ENCODE measurements around the gene PNCK. TPM values are rescaled to one million over a fixed set of nuclear protein-coding genes. Genes with fewer than 3 reads are reported as not detected.

The PNCK gene
- total RNA-seq, 2 experiments from 2014 or later, result 0.70 to 1.0 TPM

- H3K9me3 ChIP-seq (ENCODE audit: control insufficient read depth in 1 of 2, insufficient read depth in 1 of 2, low read length in 2 of 2), result peaks cover 0 to 18% of the 10 kb centered on the region in 2 experiments
- H3K27me3 Mint-ChIP-seq, result peaks cover 35% of the 10 kb centered on the region
- no peak overlapping the region for H3K27ac Mint-ChIP-seq
- CTCF ChIA-PET, result interaction anchor here (1.0 kb wide), 1 partner anchor 8 kb away, joined by 3 read pairs; no protein-coding TSS in a partner anchor
- peaks cover 29% of the 10 kb centered on the region for H3K4me1 ChIP-seq (ENCODE audit: insufficient read depth, low read length)
- H3K27ac ChIP-seq (ENCODE audit: low read depth in 1 of 2, low read length in 2 of 2), result no peak overlapping the region
- intact Hi-C loops (cut with DNase I, micrococcal nuclease), result loop anchor here in 1 of 2 experiments (5.0 kb wide), 1 partner anchor 32 kb away; no protein-coding TSS in a partner anchor
- no peak for ATAC-seq (ENCODE audit: poor library complexity)
- DNase-seq, result no peak
- no peaks in the 10 kb centered on the region for H3K9me3 Mint-ChIP-seq
- POLR2A ChIA-PET, result no interaction called here
- H3K36me3 ChIP-seq (ENCODE audit: insufficient read depth, low read length), result no peaks in the 10 kb centered on the region
- no peaks in the 10 kb centered on the region for H3K36me3 Mint-ChIP-seq (ENCODE audit: low read depth)
- TF ChIP-seq CTCF (IDR thresholded peaks at IDR 0.05), result no peak
- peaks cover 39 to 47% of the 10 kb centered on the region in 2 experiments for H3K27me3 ChIP-seq (ENCODE audit: control insufficient read depth in 1 of 2, insufficient read depth in 2 of 2, low read length in 2 of 2)
- H3K4me1 Mint-ChIP-seq (ENCODE audit: low read depth), result peaks cover 5% of the 10 kb centered on the region
- no peak overlapping the region for H3K4me3 Mint-ChIP-seq
- no peak overlapping the region for H3K4me3 ChIP-seq (ENCODE audit: low read length)
These were observed 29.1 kb downstream of the PNCK start for GRCh38 chrX:153644356-153645125.

- peaks cover 5% of the 10 kb centered on the region for H3K4me1 Mint-ChIP-seq (ENCODE audit: low read depth)
- Histone ChIP-seq H3K4me3 (ENCODE audit: low read length) (no peak overlapping the region), H3K36me3 (ENCODE audit: insufficient read depth, low read length) (no peaks in the 10 kb centered on the region), H3K27me3 (ENCODE audit: control insufficient read depth in 1 of 2, insufficient read depth in 2 of 2, low read length in 2 of 2) (peaks cover 37 to 44% of the 10 kb centered on the region in 2 experiments), H3K9me3 (ENCODE audit: control insufficient read depth in 1 of 2, insufficient read depth in 1 of 2, low read length in 2 of 2) (peaks cover 0 to 15% of the 10 kb centered on the region in 2 experiments), H3K4me1 (ENCODE audit: insufficient read depth, low read length) (peaks cover 29% of the 10 kb centered on the region), H3K27ac (ENCODE audit: low read depth in 1 of 2, low read length in 2 of 2) (no peak overlapping the region)
- H3K36me3 Mint-ChIP-seq (ENCODE audit: low read depth), result no peaks in the 10 kb centered on the region
- H3K27me3 Mint-ChIP-seq, result peaks cover 35% of the 10 kb centered on the region
- no peaks in the 10 kb centered on the region for H3K9me3 Mint-ChIP-seq
- peak in 4 of 14 experiments; percentile 22 to 61 (median 40) for DNase-seq
- intact Hi-C loops (cut with DNase I, micrococcal nuclease), result no loop called here
- ATAC-seq (ENCODE audit: poor library complexity), result peak; percentile 42
- peak overlapping the region; percentile 20 for H3K4me3 Mint-ChIP-seq
- H3K27ac Mint-ChIP-seq, result no peak overlapping the region
- ChIA-PET POLR2A (no interaction called here), CTCF (interaction anchor here (1.0 kb wide), 2 partner anchors 8 to 89 kb away, joined by 3 read pairs; no protein-coding TSS in a partner anchor)
- no peak for TF ChIP-seq CTCF (IDR thresholded peaks at IDR 0.05)
These were observed 29.9 kb downstream of the PNCK start for GRCh38 chrX:153643431-153644351.

- peaks cover 35% of the 10 kb centered on the region for H3K27me3 Mint-ChIP-seq
- peaks cover 34 to 37% of the 10 kb centered on the region in 2 experiments for H3K27me3 ChIP-seq (ENCODE audit: control insufficient read depth in 1 of 2, insufficient read depth in 2 of 2, low read length in 2 of 2)
- POLR2A ChIA-PET, result no interaction called here
- DNase-seq (no peak), ATAC-seq (ENCODE audit: poor library complexity) (no peak)
- peaks cover 5% of the 10 kb centered on the region for H3K4me1 Mint-ChIP-seq (ENCODE audit: low read depth)
- H3K4me3 ChIP-seq (ENCODE audit: low read length), result no peak overlapping the region
- no peak for TF ChIP-seq CTCF (IDR thresholded peaks at IDR 0.05)
- no peak overlapping the region for H3K27ac ChIP-seq (ENCODE audit: low read depth in 1 of 2, low read length in 2 of 2)
- H3K36me3 Mint-ChIP-seq (ENCODE audit: low read depth), result no peaks in the 10 kb centered on the region
- no peaks in the 10 kb centered on the region for H3K36me3 ChIP-seq (ENCODE audit: insufficient read depth, low read length)
- H3K9me3 ChIP-seq (ENCODE audit: control insufficient read depth in 1 of 2, insufficient read depth in 1 of 2, low read length in 2 of 2), result peaks cover 0 to 12% of the 10 kb centered on the region in 2 experiments
- H3K9me3 Mint-ChIP-seq, result no peaks in the 10 kb centered on the region
- CTCF ChIA-PET, result interaction anchor here (1.0 kb wide), 1 partner anchor 88 kb away, joined by 3 read pairs; no protein-coding TSS in a partner anchor
- intact Hi-C loops (cut with DNase I, micrococcal nuclease), result no loop called here
- peaks cover 29% of the 10 kb centered on the region for H3K4me1 ChIP-seq (ENCODE audit: insufficient read depth, low read length)
- H3K4me3 Mint-ChIP-seq, result peak overlapping the region; percentile 42
- no peak overlapping the region for H3K27ac Mint-ChIP-seq
These were observed 30.8 kb downstream of the PNCK start for GRCh38 chrX:153642655-153643430.

Measured in CD4-positive, alpha-beta T cell (primary cell).